D721Med (cell line): Measurements from ENCODE around the gene VCAN.

ENCODE experiments used
- DNase-seq: peaks from one replicate; pipeline ENCODE4 v3.0.0; 2011; ENCODE audit warnings: low spot score; ENCODE audit not compliant: insufficient read length
- FAIRE-seq: peaks from 2 replicates; lab custom pipeline; 2011; peaks lifted over from hg19 to GRCh38; lab: Jason Lieb, UNC
- CTCF ChIP-seq: IDR thresholded peaks from 2 replicates; pipeline ENCODE4 v1.5.1; 2012; ENCODE audit warnings: mild to moderate bottlenecking, control low read depth; ENCODE audit not compliant: insufficient read depth; ENCODE audit errors: missing control alignments

Gene VCAN

GRCh38 chr5:83471405-83472212 lies at the start of gene VCAN:
Gene VCAN, plus strand, starts transcription at chr5:83471744. Its CDS starts 11,775 bp downstream, at chr5:83483519.
- TF ChIP-seq CTCF = no peak
- FAIRE-seq = no peak
- no peak for DNase-seq

- DNase-seq (no peak), FAIRE-seq (no peak)
- TF ChIP-seq CTCF = no peak
Measured at GRCh38 chr5:83422284-83422683, 49.3 kb upstream of the VCAN start.

- no peak for TF ChIP-seq CTCF
- FAIRE-seq = no peak
- DNase-seq = no peak
Measured at GRCh38 chr5:83426855-83427254, 44.7 kb upstream of the VCAN start.

- TF ChIP-seq CTCF = no peak
- FAIRE-seq = no peak
- DNase-seq = no peak
Measured at GRCh38 chr5:83428126-83428525, 43.4 kb upstream of the VCAN start.

GRCh38 chr5:83428890-83429289 lies 42.7 kb upstream of the VCAN start:
- no peak for FAIRE-seq
- no peak for TF ChIP-seq CTCF
- DNase-seq = no peak

GRCh38 chr5:83430130-83431010 lies 41.2 kb upstream of the VCAN start:
- peak; percentile 77 for TF ChIP-seq CTCF
- no peak for DNase-seq
- peak; percentile 92 for FAIRE-seq
